T-helper 2 cell (primary cell): ENCODE measurements around the gene NCDN.
A peak's percentile ranks its signal among the peaks of the same experiment; 100 is the strongest.
"Not testable (repeated sequence)": the region's sequence is repeated elsewhere in the genome, so short reads cannot be mapped to it uniquely, and the experiment has no call there.

Source experiments
- DNase-seq, 5 experiments: peaks; one replicate each; pipeline versions ENCODE4 v3.0.0 to v3.0.0-alpha.2; 2012 to 2022

NCDN gene

DNA sequence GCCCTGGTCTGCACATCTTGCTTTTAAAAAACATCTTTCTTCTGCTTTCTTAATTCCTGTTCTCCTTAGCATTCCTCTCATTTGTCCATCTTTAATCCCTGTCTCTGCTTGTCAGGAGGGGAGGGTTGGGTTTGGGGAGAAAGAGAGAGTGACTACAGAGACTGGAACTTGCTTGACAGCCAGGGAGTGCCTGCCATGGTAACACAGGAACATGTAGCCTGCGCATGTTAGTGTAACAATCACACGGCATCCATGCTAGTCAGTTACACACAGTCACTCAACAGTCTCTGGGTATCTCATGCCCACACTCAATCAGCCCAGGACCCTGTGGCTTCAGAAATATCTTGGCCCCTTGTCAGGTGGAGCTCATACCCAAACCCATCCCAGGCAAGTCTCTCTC is 14.7 kb downstream of the NCDN start:
- no peak for DNase-seq

DNA sequence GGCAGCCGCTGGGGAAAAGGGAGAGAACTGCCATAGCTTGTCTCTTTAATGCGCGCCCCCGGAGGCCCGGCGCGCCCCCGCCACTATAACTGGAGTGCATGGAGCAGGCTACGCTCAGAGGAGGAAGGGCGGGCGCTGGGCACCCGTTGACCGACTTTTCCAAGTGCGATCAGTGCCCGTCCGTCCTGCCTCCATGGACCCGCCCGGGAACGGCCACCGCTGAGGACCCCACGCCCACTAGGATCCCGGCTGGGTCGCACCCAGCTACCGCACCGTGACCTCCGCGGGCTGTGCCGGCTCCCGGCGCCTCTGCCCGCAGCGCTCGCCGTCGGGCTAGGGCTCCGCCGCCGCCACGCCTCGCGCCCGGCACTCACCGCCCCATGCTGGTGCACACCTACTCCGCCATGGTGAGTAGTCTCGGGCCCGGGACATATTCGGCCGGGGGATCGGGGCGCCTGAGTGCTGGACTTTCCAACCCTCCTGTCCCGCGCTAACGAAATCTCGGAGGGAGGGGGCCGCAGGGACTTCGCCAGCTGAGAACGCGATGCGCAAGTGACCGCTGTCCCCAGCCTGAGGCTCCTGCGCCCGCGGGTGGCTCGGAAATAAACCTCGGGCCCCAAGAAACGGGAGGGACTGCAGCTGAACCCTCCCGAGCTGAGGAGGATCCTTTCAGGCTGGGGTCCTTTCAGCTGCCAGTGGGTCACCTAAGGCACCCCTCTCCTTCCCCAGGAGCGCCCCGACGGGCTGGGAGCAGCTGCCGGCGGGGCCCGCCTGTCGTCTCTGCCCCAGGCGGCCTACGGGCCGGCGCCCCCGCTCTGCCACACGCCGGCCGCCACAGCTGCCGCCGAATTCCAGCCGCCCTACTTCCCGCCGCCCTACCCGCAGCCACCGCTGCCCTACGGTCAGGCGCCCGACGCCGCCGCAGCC is 15.9 kb downstream of the NCDN start, which contains the start of gene TFAP2E:
Gene TFAP2E, plus strand, starts transcription at position 117 of the 927 bp plus-strand sequence. Its CDS starts 264 bp downstream, at position 381.
- no peak for DNase-seq

DNA sequence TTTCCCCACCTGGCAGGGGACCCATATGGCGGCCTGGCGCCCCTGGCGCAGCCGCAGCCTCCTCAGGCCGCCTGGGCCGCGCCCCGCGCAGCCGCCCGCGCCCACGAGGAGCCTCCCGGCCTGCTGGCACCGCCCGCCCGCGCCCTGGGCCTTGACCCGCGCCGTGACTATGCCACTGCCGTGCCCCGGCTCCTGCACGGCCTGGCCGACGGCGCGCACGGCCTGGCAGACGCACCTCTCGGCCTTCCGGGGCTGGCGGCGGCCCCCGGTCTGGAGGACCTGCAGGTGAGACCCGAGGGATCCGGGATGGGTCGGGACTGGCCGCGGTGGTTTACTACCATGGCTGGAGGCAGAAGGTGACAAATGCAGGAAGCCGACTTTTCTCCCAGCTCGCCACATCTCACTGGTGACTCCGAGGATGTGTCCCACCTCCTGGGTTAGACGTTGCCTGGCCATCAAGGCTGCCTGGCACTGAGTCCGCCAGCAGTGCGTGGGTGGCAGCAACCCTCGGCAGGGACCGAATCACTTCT is 16.6 kb downstream of the NCDN start:
- DNase-seq: no peak

DNA sequence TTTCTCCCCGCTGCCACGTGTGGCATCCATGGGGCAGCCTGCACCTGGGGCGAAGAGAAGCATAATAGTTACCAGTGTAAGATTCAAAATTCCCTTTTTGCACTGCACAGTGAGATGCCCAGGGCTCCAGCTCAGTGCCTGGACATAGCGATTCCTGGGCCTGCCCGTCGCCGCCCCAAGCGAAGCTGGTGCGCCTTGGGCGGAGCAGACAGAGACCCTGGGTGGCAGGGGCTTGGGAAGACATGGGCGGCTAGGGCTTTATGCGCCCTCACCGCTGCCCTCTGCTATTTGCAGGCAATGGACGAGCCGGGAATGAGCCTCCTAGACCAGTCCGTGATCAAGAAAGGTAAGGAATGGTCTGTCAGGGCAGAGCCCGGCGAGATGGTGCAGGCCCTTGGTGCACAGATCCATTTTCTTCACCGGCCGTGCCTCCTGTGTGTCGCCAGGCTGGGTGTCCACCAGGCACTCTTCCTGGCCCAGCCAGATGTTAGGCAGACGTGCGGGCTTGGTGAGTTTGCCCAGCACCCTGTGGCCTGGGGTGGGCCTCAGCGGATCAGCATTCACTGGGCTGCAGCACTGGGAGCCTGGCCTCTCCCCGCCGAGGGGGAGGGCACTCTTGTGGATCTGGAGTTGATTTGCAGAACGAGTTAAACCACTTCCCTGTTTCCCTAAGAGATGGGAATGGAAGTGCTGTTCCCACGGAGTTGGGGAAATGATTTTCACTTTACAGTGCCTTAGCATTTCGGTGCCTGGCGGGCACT is 17.2 kb downstream of the NCDN start:
- no peak for DNase-seq

DNA sequence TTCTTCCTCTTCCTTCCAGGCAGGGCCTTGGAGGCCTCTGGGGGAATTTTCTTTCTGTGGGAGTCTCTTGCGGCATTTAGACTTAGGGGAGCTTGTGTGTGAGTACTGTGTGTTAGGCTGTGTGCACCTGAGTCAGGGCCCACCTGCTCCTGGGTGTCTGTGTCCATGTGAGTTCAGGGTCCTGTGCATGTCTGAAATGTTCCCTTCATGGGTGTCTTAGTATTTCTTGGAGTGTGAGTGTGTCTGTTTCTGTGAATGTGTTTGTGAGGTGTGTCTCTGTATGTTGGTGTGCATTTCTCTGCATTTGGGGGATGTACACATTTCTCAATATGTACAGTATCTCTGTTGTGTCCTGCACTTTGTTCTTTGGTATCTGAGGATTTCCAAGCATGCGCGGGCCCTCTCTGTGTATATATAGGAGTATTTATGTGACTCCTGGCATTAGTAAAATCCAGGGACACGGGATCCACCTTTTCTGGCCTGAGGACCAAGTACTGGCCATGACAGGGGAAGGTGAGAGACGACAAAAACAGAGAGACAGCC is 17.9 kb downstream of the NCDN start:
- no peak for DNase-seq

DNA sequence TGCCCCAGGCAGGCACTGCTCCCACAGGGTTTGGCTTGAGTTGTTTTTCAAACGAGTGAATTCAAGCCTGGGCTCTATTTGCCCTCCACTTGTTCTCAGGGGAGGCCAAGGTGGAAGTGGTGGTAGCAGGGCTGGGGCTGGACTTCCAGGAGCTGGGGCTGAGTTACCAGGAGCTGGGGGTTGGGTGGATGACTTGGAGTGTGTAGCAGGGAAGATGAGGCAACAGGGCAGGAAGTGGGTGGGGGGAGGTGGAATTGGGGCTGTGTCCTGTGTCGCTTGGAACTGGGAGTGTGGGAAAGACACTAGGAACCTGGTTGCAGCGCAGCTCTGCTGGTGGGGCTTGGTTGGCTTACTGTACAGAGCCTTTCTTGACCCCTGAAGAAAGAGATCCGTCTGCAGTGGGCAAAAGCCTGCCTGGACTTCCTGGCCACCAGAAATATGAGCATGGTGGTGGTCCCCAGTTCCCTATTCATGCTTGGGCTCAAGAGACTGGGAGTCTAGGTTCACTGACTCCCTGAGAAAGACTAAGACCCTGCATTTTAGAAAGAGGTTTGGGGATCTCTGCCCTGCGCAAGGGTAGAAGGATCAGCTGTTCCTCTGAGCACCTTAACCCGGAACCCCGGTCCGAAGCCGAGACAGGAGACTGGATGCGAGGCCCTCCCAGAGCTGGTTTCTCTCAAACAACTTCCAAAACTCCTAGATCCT is 18.6 kb downstream of the NCDN start:
- no peak for DNase-seq

DNA sequence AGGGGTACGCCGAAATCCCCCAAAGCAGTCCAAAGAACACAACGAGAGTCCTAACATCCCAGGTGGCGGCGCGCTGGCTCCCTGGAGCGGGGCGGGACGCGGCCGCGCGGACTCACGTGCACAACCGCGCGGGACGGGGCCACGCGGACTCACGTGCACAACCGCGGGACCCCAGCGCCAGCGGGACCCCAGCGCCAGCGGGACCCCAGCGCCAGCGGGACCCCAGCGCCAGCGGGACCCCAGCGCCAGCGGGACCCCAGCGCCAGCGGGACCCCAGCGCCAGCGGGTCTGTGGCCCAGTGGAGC is 19.1 kb downstream of the NCDN start:
- DNase-seq: not testable (repeated sequence)

DNA sequence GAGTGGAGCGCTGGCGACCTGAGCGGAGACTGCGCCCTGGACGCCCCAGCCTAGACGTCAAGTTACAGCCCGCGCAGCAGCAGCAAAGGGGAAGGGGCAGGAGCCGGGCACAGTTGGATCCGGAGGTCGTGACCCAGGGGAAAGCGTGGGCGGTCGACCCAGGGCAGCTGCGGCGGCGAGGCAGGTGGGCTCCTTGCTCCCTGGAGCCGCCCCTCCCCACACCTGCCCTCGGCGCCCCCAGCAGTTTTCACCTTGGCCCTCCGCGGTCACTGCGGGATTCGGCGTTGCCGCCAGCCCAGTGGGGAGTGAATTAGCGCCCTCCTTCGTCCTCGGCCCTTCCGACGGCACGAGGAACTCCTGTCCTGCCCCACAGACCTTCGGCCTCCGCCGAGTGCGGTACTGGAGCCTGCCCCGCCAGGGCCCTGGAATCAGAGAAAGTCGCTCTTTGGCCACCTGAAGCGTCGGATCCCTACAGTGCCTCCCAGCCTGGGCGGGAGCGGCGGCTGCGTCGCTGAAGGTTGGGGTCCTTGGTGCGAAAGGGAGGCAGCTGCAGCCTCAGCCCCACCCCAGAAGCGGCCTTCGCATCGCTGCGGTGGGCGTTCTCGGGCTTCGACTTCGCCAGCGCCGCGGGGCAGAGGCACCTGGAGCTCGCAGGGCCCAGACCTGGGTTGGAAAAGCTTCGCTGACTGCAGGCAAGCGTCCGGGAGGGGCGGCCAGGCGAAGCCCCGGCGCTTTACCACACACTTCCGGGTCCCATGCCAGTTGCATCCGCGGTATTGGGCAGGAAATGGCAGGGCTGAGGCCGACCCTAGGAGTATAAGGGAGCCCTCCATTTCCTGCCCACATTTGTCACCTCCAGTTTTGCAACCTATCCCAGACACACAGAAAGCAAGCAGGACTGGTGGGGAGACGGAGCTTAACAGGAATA is 19.7 kb downstream of the NCDN start:
- DNase-seq: peak in 3 of 5 experiments; percentile 45 to 91 (median 81)

DNA sequence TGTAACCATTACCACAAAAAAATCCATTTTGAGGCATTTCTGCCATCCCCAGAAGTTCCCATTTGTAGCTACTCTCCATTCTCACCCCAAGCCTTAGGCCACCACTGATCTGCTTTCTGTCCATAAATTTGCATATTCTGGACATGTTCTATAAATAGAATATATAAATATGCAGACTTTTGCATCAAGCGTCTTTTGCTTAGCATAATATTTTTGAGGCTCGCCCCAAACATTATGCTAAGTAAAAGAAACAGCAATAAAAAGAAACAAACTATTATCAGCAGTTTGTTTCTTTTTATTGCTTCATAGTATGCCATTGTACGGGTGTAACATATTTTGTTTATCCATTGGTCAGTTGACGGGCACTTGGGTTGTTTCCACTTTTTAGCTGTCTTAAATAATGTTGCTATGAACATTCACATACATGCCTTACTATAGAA is 23.4 kb downstream of the NCDN start:
- DNase-seq: no peak

DNA sequence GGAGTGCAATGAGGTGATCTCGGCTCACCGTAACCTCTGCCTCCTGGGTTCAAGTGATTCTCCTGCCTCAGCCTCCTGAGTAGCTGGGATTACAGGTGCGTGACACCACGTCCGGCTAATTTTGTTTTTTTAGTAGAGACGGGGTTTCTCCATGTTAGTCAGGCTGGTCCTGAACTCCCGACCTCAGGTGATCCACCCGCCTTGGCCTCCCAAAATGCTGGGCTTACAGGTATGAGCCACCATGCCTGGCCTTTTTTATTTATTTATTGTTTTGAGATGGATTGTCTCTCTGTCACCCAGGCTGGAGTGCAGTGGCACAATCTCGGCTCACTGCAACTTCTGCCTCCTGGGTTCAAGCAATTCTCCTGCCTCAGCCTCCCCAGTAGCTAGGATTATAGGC is 24.0 kb downstream of the NCDN start:
- DNase-seq: not testable (repeated sequence)

DNA sequence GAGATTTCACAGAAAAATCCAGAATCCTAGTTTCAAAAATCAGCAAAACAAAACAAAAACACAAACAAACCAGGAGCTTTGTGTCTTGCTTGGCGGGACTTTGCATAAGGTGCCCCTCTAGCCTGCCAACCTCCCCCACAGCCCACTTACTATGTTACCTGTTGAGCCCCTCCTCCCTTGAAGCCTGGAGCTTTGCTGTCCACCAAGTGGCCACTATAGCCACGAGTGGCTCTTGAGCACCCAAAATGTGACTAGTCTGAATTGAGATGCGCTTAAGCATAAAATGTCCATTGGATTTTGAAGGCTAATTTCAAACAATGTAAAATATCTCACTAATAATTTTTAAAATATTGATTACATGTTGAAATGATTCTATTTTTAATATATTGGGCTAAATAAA is 27.7 kb downstream of the NCDN start:
- no peak for DNase-seq

DNA sequence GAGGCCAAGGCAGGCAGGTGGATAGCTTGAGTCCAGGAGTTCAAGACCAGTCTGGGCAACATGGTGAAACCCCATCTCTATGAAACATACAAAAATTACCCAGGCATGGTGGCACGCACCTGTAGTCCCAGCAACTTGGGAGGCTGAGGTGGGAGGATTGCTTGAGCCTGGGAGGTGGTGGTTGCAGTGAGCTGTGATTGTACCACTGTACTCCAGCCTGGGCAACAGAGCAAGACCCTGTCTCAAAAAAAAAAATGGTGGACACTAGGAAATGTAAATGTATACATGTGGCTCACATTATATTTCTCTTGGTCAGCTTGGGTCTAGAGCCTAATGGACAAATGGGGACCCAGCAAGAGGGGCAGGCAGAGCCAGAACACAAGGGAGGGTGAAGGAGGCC is 28.2 kb downstream of the NCDN start:
- not testable (repeated sequence) for DNase-seq

DNA sequence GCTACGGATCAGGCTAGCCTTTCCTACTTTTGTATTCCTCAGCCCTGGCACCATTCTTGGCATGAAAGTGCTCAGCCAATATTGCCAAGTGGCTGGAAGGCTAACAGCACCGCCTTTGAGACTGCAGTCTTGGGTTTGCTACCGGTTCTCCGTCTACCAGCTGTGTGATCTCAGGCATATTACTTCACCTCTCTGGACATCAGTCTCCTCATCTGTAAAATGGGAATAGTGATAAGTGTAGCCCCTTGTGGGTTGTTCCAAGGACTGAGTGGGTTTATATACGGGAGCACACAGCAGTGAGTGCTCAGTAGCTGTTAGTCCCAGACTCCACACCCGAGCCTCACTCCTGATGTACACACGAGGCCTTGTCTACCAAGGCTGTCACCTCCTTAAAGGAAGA is 29.2 kb downstream of the NCDN start:
- DNase-seq: no peak

DNA sequence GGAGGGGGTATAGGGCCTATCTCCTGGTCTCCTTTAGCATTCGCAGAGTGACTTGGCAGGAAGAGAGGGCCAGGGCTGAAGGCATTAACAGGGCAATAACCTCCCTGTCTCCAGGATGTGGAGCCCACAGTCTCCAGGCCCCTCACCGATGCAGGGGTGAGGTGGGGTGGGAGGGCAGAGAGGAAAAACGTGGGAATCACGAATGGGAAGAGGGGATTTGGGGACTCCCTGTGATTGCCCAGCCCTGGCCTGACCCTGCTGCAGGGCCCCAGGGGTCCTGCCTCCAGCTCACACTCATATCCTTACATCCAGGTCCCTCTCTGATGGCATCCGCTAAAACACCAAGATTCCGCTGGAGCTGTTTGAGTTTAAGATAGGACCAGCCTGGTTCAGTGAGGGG is 30.1 kb downstream of the NCDN start:
- DNase-seq: no peak

DNA sequence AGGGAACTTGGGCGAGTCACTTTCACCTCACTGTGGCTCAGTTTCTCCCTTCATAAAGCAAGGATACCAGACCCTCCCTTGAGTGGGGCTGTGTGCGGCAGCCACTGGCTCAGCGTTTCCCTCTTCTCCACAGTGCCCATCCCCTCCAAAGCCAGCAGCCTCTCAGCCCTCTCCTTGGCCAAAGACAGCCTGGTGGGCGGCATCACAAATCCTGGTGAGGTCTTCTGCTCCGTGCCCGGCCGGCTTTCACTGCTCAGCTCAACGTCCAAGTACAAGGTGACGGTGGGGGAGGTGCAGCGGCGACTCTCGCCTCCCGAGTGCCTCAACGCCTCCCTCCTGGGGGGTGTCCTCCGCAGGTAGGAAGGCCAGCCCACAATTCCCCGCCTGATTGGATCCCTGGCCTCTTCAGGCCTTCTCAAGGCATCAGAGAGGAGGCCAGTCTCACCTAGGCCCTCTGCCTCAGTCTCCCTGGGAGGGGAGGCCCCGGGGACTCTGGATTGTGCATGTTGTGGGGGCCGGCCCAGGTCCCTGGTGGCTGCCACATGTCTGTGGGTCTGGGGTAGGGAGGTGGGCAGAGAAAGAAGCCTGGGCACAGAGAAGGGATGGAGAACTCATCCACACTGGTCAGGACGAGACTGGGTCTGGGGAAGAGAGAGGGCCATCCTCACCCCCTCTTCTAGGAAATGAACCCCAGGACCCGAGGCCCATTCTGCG is 30.8 kb downstream of the NCDN start:
- DNase-seq: no peak

DNA sequence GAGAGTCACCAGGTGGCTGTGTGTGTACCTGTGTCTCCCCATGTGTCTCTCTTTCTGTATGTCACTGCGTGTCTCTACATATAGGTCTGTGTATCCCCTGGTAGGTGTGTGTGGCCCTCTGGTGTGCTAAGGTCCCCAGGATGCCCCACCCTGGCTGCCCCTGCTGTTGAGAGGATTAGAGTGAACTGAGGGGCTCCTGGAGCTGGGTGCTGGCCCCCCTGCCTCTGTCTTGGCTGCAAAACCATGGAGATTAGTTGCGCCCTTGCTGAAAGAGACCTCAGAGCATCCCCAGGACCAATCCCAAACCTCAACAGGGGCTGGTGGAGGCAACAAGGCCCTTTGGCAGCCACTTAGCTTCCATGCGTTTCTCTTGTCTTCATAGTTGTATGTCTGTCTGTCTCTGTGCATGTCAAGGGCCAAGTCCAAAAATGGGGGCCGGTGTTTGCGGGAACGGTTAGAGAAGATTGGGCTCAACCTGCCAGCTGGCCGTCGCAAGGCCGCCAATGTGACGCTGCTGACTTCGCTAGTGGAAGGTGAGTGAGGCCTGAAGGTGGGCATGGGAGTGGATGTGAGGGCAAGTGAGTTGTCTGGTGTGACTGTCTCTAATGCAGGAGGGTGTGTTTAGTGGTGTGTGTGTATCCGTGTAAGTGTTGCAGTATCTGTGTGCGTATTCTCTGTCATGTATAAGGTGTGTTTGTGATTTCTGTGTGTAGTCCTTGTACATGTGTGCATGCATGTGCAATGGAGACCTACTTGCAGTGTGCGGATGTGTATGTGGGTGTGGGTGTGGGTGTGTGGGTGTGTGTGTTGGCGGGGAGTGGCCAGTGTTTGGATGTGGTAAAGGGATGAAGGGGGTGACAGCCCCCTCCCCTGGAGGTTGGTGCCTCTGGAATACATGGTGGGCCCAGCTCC is 32.2 kb downstream of the NCDN start:
- DNase-seq: no peak

DNA sequence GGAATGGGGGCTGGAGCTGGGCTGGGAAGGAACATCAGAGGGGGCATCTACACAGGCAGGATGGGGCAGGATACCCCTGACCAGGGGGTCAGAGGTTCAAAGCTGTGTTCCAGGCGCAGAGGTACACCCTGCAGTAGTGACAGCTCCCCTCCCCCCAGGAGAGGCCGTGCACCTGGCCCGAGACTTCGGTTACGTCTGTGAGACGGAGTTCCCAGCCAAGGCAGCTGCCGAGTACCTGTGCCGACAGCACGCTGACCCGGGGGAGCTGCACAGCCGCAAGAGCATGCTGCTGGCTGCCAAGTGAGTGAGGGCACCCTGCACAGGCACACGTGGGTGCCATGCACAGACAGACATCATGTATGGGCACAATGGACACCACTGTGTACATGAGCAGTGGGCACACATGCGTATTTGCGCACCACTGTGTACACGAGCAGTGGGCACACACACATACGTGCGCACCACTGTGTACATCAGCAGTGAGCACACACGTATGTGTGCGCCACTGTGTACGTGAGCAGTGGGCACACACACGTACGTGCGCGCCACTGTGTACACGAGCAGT is 33.0 kb downstream of the NCDN start:
- DNase-seq: no peak

DNA sequence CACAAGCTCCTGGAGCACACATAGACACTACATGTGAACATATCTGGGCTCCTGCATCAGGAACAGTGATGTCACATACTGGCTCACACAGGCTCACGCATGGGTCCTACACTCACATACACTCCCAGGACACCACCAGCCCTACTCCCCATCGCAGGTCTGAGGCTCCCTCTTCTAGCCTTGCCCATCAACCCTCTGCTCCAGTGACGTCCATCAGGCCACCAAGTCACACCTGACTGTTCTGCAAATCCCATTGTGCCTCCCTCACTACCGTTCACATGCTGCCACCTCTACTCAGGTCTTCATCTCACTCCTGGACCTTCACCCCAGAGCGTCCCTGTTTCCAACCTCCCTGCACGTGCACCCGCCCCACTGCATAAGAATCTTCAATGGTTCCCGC is 33.6 kb downstream of the NCDN start:
- no peak for DNase-seq

DNA sequence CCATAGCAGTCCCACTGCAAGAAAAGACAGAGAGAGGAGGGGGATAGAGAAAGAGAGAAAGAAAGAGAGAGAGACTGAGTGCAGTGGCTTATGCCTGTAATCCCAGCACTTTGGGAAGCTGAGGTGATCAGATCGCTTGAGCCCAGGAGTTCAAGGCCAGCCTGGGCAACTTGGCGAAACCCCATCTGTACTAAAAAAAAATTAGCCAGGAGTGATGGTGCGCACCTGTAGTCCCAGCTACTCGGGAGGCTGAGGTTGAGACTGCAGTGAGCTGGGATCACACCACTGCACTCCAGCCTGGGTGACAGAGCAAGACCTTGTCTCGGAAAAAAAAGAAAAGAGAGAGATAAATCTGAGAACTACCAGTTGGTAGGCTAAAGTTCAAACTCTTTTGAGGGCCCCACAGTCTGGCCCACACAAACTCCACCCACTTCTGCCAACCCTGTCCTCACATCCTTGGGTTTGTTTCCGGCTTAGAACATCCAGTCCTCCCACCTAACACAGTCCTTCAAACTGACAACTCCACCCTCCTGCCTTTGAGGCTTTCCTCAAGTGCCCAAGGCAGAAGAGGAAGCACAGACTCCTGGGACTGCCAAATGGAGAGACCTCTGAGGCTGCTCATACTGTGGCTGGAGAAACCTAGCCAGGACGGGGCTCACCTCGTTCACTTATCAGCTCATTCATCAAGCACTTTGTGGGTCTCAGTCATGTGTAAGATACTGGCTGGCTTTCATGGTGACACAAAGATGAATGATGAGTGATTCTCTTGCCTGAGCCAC is 35.6 kb downstream of the NCDN start:
- DNase-seq: peak in 1 of 5 experiments; percentile 71
